WERI-Rb-1 (cell line): ENCODE results near the gene NBEAL1.
"Not testable (repeated sequence)": the region's sequence is repeated elsewhere in the genome, so short reads cannot be mapped to it uniquely, and the experiment has no call there.

Experiments
- DNase-seq: peaks from one replicate; pipeline ENCODE4 v3.0.0-alpha.2; 2020
- H3K27ac ChIP-seq: fragments of 250-450 bp; sonication (Bioruptor Pico); 2 replicates; pipeline ENCODE4 v1.5.1; 2020; ENCODE audit warnings: mild to moderate bottlenecking, moderate library complexity
- H3K27me3 ChIP-seq: fragments of 250-450 bp; sonication (Bioruptor Pico); 2 replicates; pipeline ENCODE4 v1.5.1; 2021; ENCODE audit warnings: mild to moderate bottlenecking, low read depth, moderate library complexity; ENCODE audit not compliant: insufficient read depth, severe bottlenecking
- H3K36me3 ChIP-seq: fragments of 250-450 bp; sonication (Bioruptor Pico); 2 replicates; pipeline ENCODE4 v1.5.1; 2020; ENCODE audit warnings: mild to moderate bottlenecking, moderate library complexity
- H3K4me3 ChIP-seq: 2 replicates; pipeline ENCODE4 v1.5.1; 2011; ENCODE audit warnings: low read depth, mild to moderate bottlenecking, control low read depth, low read length
- H3K9me3 ChIP-seq: fragments of 250-450 bp; sonication (Bioruptor Pico); 2 replicates; pipeline ENCODE4 v1.5.1; 2021; ENCODE audit warnings: mild to moderate bottlenecking, moderate library complexity; ENCODE audit not compliant: severe bottlenecking
- TF ChIP-seq, protein P1 (sequence below): IDR thresholded peaks from 2 replicates; pipeline ENCODE4 v1.5.1; 2011; ENCODE audit warnings: low read depth, mild to moderate bottlenecking, control low read depth, inconsistent platforms, low read length

Gene NBEAL1

GRCh38 chr2:203143391-203143790 lies 128.7 kb downstream of the NBEAL1 start:
- Histone ChIP-seq H3K27ac (peak overlapping the region; percentile 76), H3K4me3 (no peak overlapping the region), H3K9me3 (no peaks in the 10 kb centered on the region), H3K27me3 (no peaks in the 10 kb centered on the region), H3K36me3 (no peaks in the 10 kb centered on the region)
- TF ChIP-seq, protein P1, sequence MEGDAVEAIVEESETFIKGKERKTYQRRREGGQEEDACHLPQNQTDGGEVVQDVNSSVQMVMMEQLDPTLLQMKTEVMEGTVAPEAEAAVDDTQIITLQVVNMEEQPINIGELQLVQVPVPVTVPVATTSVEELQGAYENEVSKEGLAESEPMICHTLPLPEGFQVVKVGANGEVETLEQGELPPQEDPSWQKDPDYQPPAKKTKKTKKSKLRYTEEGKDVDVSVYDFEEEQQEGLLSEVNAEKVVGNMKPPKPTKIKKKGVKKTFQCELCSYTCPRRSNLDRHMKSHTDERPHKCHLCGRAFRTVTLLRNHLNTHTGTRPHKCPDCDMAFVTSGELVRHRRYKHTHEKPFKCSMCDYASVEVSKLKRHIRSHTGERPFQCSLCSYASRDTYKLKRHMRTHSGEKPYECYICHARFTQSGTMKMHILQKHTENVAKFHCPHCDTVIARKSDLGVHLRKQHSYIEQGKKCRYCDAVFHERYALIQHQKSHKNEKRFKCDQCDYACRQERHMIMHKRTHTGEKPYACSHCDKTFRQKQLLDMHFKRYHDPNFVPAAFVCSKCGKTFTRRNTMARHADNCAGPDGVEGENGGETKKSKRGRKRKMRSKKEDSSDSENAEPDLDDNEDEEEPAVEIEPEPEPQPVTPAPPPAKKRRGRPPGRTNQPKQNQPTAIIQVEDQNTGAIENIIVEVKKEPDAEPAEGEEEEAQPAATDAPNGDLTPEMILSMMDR, result no peak
- DNase-seq, result peak; percentile 58

GRCh38 chr2:203149194-203149593 lies 134.5 kb downstream of the NBEAL1 start:
- H3K36me3 ChIP-seq, result no peaks in the 10 kb centered on the region
- no peaks in the 10 kb centered on the region for H3K27me3 ChIP-seq
- no peak overlapping the region for H3K4me3 ChIP-seq
- no peaks in the 10 kb centered on the region for H3K9me3 ChIP-seq
- TF ChIP-seq, protein P1, result no peak
- H3K27ac ChIP-seq, result no peak overlapping the region
- no peak for DNase-seq

GRCh38 chr2:203155406-203155805 lies 140.7 kb downstream of the NBEAL1 start:
- TF ChIP-seq, protein P1, result no peak
- no peak overlapping the region for H3K27ac ChIP-seq

DNA sequence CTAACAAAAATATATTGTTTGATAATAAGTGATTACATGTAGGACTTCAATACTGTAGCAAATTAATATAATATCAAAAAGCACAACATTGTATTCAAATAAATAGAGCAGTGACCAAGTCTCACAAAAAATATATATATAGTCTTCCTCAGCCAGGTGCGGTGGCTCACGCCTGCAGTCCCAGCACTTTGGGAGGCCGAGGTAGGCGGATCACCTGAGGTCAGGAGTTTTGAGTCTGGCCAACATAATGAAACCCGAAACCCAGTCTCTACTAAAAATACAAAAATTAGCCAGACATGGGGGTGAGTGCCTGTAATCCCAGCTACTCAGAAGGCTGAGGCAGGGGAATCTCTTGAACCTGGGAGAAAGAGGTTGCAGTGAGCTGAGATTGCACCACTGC lies 148.0 kb downstream of the NBEAL1 start:
- H3K9me3 ChIP-seq, H3K27me3 ChIP-seq, H3K36me3 ChIP-seq, DNase-seq, H3K27ac ChIP-seq, H3K4me3 ChIP-seq: not testable (repeated sequence)

More at GRCh38 chr2:203155406-203155805, 140.7 kb downstream of the NBEAL1 start:
- DNase-seq, result no peak
- Histone ChIP-seq H3K36me3 (no peaks in the 10 kb centered on the region), H3K9me3 (no peaks in the 10 kb centered on the region), H3K27me3 (no peaks in the 10 kb centered on the region), H3K4me3 (no peak overlapping the region)

DNA sequence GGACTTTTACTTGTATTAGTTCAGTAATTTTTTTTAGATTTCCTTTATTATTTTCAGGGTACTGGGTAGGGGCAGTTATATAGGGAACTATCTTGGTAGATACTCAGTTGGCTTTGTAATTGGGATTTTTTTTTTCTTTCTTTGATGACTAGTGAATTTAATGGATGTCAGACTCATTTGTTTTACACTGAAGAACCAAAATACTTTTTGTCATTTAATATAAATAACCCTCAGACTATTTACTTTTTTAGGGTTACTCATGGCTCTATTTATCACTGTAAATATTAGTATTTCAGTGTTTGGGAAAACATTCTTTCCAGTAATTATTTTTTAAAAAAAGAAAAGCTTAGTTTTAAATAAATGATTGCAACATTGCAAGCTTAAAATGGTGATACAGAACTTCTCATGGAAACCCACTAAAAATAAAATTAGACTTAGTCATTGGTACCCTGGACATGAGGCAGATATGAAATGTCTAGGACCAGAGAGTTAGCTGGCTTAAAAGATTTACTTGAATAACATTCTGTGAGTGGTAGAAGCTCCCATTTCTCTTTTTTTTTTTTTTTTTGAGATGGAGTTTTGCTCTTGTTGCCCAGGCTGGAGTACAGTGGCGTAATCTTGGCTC lies 149.7 kb downstream of the NBEAL1 start:
- no peak for DNase-seq
- Histone ChIP-seq H3K36me3 (no peaks in the 10 kb centered on the region), H3K4me3 (no peak overlapping the region), H3K27me3 (no peaks in the 10 kb centered on the region), H3K27ac (no peak overlapping the region), H3K9me3 (no peaks in the 10 kb centered on the region)
- TF ChIP-seq, protein P1, result no peak

- H3K27me3 ChIP-seq, result no peaks in the 10 kb centered on the region
- DNase-seq, result no peak
- no peak overlapping the region for H3K4me3 ChIP-seq
- H3K36me3 ChIP-seq, result no peaks in the 10 kb centered on the region
- TF ChIP-seq, protein P1, result no peak
- H3K27ac ChIP-seq, result no peak overlapping the region
- H3K9me3 ChIP-seq, result no peaks in the 10 kb centered on the region
Measured at GRCh38 chr2:203167751-203168150, 153.1 kb downstream of the NBEAL1 start.
